WTC11 (cell line): ENCODE results near the gene SPOCK2.

ENCODE experiments used
- ATF3 ChIP-seq: sonication (generic); formaldehyde crosslinking; conservative IDR thresholded peaks from 2 replicates; pipeline ENCODE4 v1.8.1; 2022; ENCODE audit warnings: mild to moderate bottlenecking, missing genetic modification reagents
- ESRRA ChIP-seq: sonication (generic); formaldehyde crosslinking; IDR thresholded peaks from 2 replicates; pipeline ENCODE4 v1.8.1; 2022; ENCODE audit warnings: mild to moderate bottlenecking, missing genetic modification reagents, borderline replicate concordance
- FOXJ3 ChIP-seq: sonication (generic); formaldehyde crosslinking; IDR thresholded peaks from 2 replicates; pipeline ENCODE4 v1.9.0; 2021; ENCODE audit warnings: missing genetic modification reagents, mild to moderate bottlenecking, borderline replicate concordance
- FOXP1 ChIP-seq: sonication (generic); formaldehyde crosslinking; IDR thresholded peaks from 2 replicates; pipeline ENCODE4 v1.8.0; 2022; ENCODE audit warnings: missing genetic modification reagents, mild to moderate bottlenecking, moderate library complexity, borderline replicate concordance
- IRF2 ChIP-seq: sonication (generic); formaldehyde crosslinking; IDR thresholded peaks from 2 replicates; pipeline ENCODE4 v1.8.0; 2022; ENCODE audit warnings: low read depth, missing genetic modification reagents, borderline replicate concordance
- NR3C1 ChIP-seq: sonication (generic); formaldehyde crosslinking; conservative IDR thresholded peaks from 2 replicates; pipeline ENCODE4 v1.8.1; 2023; ENCODE audit warnings: low read depth, mild to moderate bottlenecking, missing genetic modification reagents
- PRDM15 ChIP-seq: sonication (generic); formaldehyde crosslinking; IDR thresholded peaks from 2 replicates; pipeline ENCODE4 v1.8.0; 2022; ENCODE audit warnings: missing genetic modification reagents
- SMAD4 ChIP-seq: sonication (generic); formaldehyde crosslinking; IDR thresholded peaks from 2 replicates; pipeline ENCODE4 v1.8.0; 2022; ENCODE audit warnings: mild to moderate bottlenecking, missing genetic modification reagents
- ZNF416 ChIP-seq: fragments of 250-450 bp; sonication (Bioruptor Pico); IDR thresholded peaks from 2 replicates; pipeline ENCODE4 v1.9.0; 2021; ENCODE audit warnings: mild to moderate bottlenecking, inconsistent platforms
- TF ChIP-seq, protein P1 (sequence below): fragments of 200-600 bp; IDR thresholded peaks from 2 replicates; pipeline ENCODE4 v1.8.0; 2022; ENCODE audit warnings: antibody characterized with exemption
- TF ChIP-seq, protein P2 (sequence below): sonication (generic); formaldehyde crosslinking; IDR thresholded peaks from 2 replicates; pipeline ENCODE4 v1.8.1; 2022; ENCODE audit warnings: missing genetic modification reagents, borderline replicate concordance
- TF ChIP-seq, protein P3 (sequence below): sonication (generic); formaldehyde crosslinking; IDR thresholded peaks from 2 replicates; pipeline ENCODE4 v1.8.1; 2022; ENCODE audit warnings: low read depth, mild to moderate bottlenecking, moderate library complexity, missing genetic modification reagents, borderline replicate concordance

DNA sequence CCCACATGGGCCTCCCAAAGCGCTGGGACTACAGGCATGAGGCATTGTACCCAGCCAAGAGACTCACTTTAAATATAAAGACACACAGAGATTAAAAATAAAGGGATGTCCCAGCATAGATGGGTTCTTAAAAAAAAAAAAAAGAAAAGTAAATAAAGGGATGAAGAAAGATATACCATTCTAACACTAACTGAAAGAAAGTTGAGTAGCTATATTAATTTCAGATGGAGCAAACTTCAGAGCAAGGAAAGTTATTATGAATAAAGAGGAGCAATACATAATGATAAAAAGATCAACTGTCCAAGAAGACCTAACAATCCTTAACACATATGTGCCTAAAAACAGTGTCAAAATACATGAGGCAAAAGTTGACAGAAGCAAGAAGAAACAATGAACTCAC is 33.0 kb upstream of the SPOCK2 start:
- TF ChIP-seq SMAD4 (CRISPR knock-in tag) (no peak), IRF2 (CRISPR knock-in tag) (no peak), FOXP1 (CRISPR knock-in tag) (no peak), ESRRA (CRISPR knock-in tag) (no peak), FOXJ3 (CRISPR knock-in tag) (no peak), PRDM15 (no peak), ZNF416 (CRISPR knock-in tag) (no peak), ATF3 (CRISPR knock-in tag) (no peak), NR3C1 (CRISPR knock-in tag) (no peak)
- TF ChIP-seq, protein P1, sequence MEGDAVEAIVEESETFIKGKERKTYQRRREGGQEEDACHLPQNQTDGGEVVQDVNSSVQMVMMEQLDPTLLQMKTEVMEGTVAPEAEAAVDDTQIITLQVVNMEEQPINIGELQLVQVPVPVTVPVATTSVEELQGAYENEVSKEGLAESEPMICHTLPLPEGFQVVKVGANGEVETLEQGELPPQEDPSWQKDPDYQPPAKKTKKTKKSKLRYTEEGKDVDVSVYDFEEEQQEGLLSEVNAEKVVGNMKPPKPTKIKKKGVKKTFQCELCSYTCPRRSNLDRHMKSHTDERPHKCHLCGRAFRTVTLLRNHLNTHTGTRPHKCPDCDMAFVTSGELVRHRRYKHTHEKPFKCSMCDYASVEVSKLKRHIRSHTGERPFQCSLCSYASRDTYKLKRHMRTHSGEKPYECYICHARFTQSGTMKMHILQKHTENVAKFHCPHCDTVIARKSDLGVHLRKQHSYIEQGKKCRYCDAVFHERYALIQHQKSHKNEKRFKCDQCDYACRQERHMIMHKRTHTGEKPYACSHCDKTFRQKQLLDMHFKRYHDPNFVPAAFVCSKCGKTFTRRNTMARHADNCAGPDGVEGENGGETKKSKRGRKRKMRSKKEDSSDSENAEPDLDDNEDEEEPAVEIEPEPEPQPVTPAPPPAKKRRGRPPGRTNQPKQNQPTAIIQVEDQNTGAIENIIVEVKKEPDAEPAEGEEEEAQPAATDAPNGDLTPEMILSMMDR: no peak
- TF ChIP-seq, protein P2, sequence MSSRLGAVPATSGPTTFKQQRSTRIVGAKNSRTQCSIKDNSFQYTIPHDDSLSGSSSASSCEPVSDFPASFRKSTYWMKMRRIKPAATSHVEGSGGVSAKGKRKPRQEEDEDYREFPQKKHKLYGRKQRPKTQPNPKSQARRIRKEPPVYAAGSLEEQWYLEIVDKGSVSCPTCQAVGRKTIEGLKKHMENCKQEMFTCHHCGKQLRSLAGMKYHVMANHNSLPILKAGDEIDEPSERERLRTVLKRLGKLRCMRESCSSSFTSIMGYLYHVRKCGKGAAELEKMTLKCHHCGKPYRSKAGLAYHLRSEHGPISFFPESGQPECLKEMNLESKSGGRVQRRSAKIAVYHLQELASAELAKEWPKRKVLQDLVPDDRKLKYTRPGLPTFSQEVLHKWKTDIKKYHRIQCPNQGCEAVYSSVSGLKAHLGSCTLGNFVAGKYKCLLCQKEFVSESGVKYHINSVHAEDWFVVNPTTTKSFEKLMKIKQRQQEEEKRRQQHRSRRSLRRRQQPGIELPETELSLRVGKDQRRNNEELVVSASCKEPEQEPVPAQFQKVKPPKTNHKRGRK (CRISPR knock-in tag): no peak
- TF ChIP-seq, protein P3, sequence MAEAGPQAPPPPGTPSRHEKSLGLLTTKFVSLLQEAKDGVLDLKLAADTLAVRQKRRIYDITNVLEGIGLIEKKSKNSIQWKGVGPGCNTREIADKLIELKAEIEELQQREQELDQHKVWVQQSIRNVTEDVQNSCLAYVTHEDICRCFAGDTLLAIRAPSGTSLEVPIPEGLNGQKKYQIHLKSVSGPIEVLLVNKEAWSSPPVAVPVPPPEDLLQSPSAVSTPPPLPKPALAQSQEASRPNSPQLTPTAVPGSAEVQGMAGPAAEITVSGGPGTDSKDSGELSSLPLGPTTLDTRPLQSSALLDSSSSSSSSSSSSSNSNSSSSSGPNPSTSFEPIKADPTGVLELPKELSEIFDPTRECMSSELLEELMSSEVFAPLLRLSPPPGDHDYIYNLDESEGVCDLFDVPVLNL (CRISPR knock-in tag): no peak
